ENCODE results near the gene CPAMD8. TPM values are rescaled to one million over a fixed set of nuclear protein-coding genes. Genes with fewer than 3 reads are reported as not detected.

The CPAMD8 gene
- total and polyA plus RNA-seq, 2 of the 8 experiments (the other 6 are each of a cell fraction or from before 2014, with no cell fraction given): 6.1 to 9.2 TPM

- 94% methylated on average over 12 of the region's 12 CpGs; no CpG with 5 or more reads in 1 of the 2 experiments for WGBS, 2 experiments (ENCODE audit: extremely low coverage in 1 of 2, insufficient coverage in 1 of 2, insufficient read length in 1 of 2, insufficient replicate concordance in 2 of 2, low coverage in 1 of 2, low lambda C conversion rate in 2 of 2, missing lambda C conversion rate in 1 of 2)
- peaks cover 3 to 31% (median 12%) of the 10 kb centered on the region in 4 experiments; a peak in 6 of 8 replicates for H3K36me3 ChIP-seq (ENCODE audit: control insufficient read depth in 2 of 4, insufficient read depth in 4 of 4, low read length in 3 of 4)
- CTCF ChIA-PET (ENCODE audit: partially characterized antibody): no interaction called here
- H3K4me1 ChIP-seq (replicated peaks in 1 of 4; ENCODE audit: control insufficient read depth in 3 of 4, insufficient read depth in 4 of 4, low read length in 3 of 4): peaks cover 0 to 10% (median 7%) of the 10 kb centered on the region in 4 experiments; a peak in 6 of 7 replicates
- H4K20me1 ChIP-seq (replicated peaks in 1 of 2; ENCODE audit: control insufficient read depth in 1 of 2, insufficient read depth in 2 of 2, low read length in 2 of 2): peaks cover 16 to 22% of the 10 kb centered on the region in 2 experiments
- FAIRE-seq (no peak), DNase-seq (ENCODE audit: low read depth in 1 of 2, low spot score in 2 of 2) (no peak)
- no peak overlapping the region for H3K56ac ChIP-seq (replicated peaks; ENCODE audit: insufficient read length, low read depth, low read length)
- no peak overlapping the region for H3K27ac ChIP-seq (ENCODE audit: low read depth, low read length)
- H3K14ac ChIP-seq (ENCODE audit: insufficient read length): no peak overlapping the region
- peaks cover 13% of the 10 kb centered on the region; the same call in 1 of the 2 replicates for H3K79me1 ChIP-seq (ENCODE audit: low read depth, low read length)
- no peak overlapping the region for H2BK120ac ChIP-seq (replicated peaks; ENCODE audit: low read depth, low read length)
- H3K4me2 ChIP-seq (ENCODE audit: insufficient read depth in 1 of 2, low read depth in 2 of 2, low read length in 2 of 2): no peak overlapping the region
- H4K91ac ChIP-seq (replicated peaks; ENCODE audit: insufficient read length, low read length): no peak overlapping the region
- H3K23ac ChIP-seq (ENCODE audit: insufficient read length): no peak overlapping the region
- no peak overlapping the region for H4K5ac ChIP-seq (ENCODE audit: insufficient read length, low read depth, low read length)
- POLR2A ChIA-PET (ENCODE audit: partially characterized antibody): interaction anchor here (1.7 kb wide), 1 partner anchor 8 kb away, joined by 4 read pairs; no protein-coding TSS in a partner anchor
- H3K4me3 ChIP-seq (ENCODE audit: extremely low read depth in 1 of 4, insufficient read depth in 2 of 4, low read depth in 3 of 4, low read length in 4 of 4): no peak overlapping the region
- no peaks in the 10 kb centered on the region for H3K9me3 ChIP-seq (ENCODE audit: insufficient read depth in 2 of 2, low read depth in 1 of 2, low read length in 1 of 2)
- H2BK12ac ChIP-seq (ENCODE audit: low read depth, low read length): no peak overlapping the region
- no peaks in the 10 kb centered on the region for H3K27me3 ChIP-seq (replicated peaks in 1 of 4; ENCODE audit: control insufficient read depth in 3 of 4, extremely low read depth in 1 of 4, insufficient read depth in 3 of 4, low read length in 3 of 4)
- peaks cover 11% of the 10 kb centered on the region for H3K23me2 ChIP-seq (ENCODE audit: low read depth, low read length)
- H2BK5ac ChIP-seq (ENCODE audit: low read depth, low read length): peak overlapping the region; percentile 66; the same call in 1 of the 2 replicates
- no peak overlapping the region for H2BK15ac ChIP-seq (ENCODE audit: low read length)
- H3K18ac ChIP-seq (ENCODE audit: extremely low read depth, low read length): no peak overlapping the region
- H3K4ac ChIP-seq (replicated peaks; ENCODE audit: insufficient read length, low read depth, low read length): no peak overlapping the region
- H4K8ac ChIP-seq (ENCODE audit: extremely low read depth, insufficient read depth, low read length): no peak overlapping the region; the same call in 1 of the 2 replicates
- peaks cover 0 to 26% of the 10 kb centered on the region in 2 experiments; a peak in 2 of 4 replicates for H3K79me2 ChIP-seq (ENCODE audit: control insufficient read depth in 1 of 2, insufficient read depth in 2 of 2, low read length in 2 of 2)
- no peak overlapping the region for H3K9ac ChIP-seq (replicated peaks in 1 of 4; ENCODE audit: extremely low read depth in 1 of 4, low read depth in 3 of 4, low read length in 3 of 4)
- no peak overlapping the region for H2AFZ ChIP-seq (ENCODE audit: low read length)
- no peak overlapping the region for H2AK5ac ChIP-seq (ENCODE audit: low read depth, low read length)
- H2BK20ac ChIP-seq (ENCODE audit: low read length): no peak overlapping the region
- TF ChIP-seq JUND (IDR thresholded peaks at IDR 0.05; ENCODE audit: low read length): no peak
- no peak for TF ChIP-seq SP4 (IDR thresholded peaks at IDR 0.05; ENCODE audit: low read length)
- TF ChIP-seq KDM5A (IDR thresholded peaks at IDR 0.05; ENCODE audit: low read length): no peak
- no peak for TF ChIP-seq CTCF (IDR thresholded peaks at IDR 0.05; ENCODE audit: control extremely low read depth in 1 of 3, insufficient read depth in 1 of 3, low read depth in 1 of 3, low read length in 3 of 3)
- no peak for TF ChIP-seq POLR2AphosphoS5 (IDR thresholded peaks at IDR 0.05; ENCODE audit: low read depth, low read length)
- TF ChIP-seq SUZ12 (IDR thresholded peaks at IDR 0.05; ENCODE audit: low read length): no peak
- TF ChIP-seq CTBP2 (IDR thresholded peaks at IDR 0.05; ENCODE audit: borderline replicate concordance, insufficient read depth, insufficient read length, low read length): no peak
- TF ChIP-seq NRF1 (IDR thresholded peaks at IDR 0.05; ENCODE audit: low read depth, low read length): no peak
- no peak for TF ChIP-seq SP1 (IDR thresholded peaks at IDR 0.05; ENCODE audit: low read depth, low read length)
- no peak for TF ChIP-seq SIX5 (IDR thresholded peaks at IDR 0.05; ENCODE audit: low read depth, low read length)
- TF ChIP-seq SRF (IDR thresholded peaks at IDR 0.05; ENCODE audit: low read depth, low read length): no peak
- TF ChIP-seq HDAC2 (IDR thresholded peaks at IDR 0.05; ENCODE audit: borderline replicate concordance in 1 of 2, low read depth in 2 of 2, low read length in 2 of 2): no peak
Measured at GRCh38 chr19:17070421-17070820, 43.8 kb upstream of the CPAMD8 start.

All from H1 (cell line).